ENCODE measurements around the gene SLC12A9.

DNA sequence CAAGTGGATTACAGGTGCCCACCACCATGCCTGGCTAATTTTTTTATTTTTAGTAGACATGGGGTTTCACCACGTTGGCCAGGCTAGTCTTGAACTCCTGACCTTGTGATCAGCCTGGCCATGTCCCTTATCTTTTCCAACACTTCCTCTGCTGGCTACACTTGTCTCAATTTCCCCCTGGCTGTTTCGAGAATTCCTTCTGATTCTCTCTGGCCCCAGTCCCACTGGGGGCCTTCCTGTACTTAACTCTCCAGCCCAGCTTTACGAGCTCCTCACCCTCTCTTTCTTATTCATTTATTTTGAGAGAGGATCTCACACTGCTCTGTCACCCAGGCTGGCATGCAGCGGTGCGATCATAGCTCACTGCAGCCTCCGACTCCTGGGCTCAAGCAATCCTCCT, 33.7 kb upstream of the SLC12A9 start:
- TF ChIP-seq GATA2 (IDR thresholded peaks at IDR 0.05; ENCODE audit: low read depth, low read length): no peak
- TF ChIP-seq GATA3 (IDR thresholded peaks at IDR 0.05; ENCODE audit: low read depth, low read length): no peak

Data from SH-SY5Y (cell line).